Transverse colon (tissue), 4 donors: ENCODE data around the gene LMNTD2. TPM values are rescaled to one million over a fixed set of nuclear protein-coding genes. Genes with fewer than 3 reads are reported as not detected.
"Not testable (repeated sequence)": the region's sequence is repeated elsewhere in the genome, so short reads cannot be mapped to it uniquely, and the experiment has no call there.

Experiments
- DNase-seq: peaks from one replicate; pipeline ENCODE4 v3.0.0-alpha.2; 2019
- H3K27ac ChIP-seq, 4 donors: fragments of 200-600 bp; sonication (generic); 2 replicates each; pipeline ENCODE4 v1.5.1; 2016 to 2018; ENCODE audit warnings: inconsistent platforms in 4 of 4
- H3K27me3 ChIP-seq: fragments of 200-600 bp; sonication (generic); 2 replicates; pipeline ENCODE4 v1.5.1; 2017; ENCODE audit warnings: inconsistent platforms
- H3K36me3 ChIP-seq, 4 donors: fragments of 200-600 bp; sonication (generic); 2 replicates each; pipeline ENCODE4 v1.5.1; 2017 to 2019; ENCODE audit warnings: inconsistent platforms in 4 of 4
- H3K4me1 ChIP-seq, 4 donors: fragments of 200-600 bp; sonication (generic); 2 replicates each; pipeline ENCODE4 v1.5.1; 2017 to 2020; ENCODE audit warnings: inconsistent platforms in 4 of 4
- H3K4me3 ChIP-seq, 4 donors: fragments of 200-600 bp; sonication (generic); 1 replicate in 1 of 4; 2 replicates in 3 of 4; pipeline versions ENCODE4 v1.5.1 to v1.6.1; 2017 to 2019; ENCODE audit warnings: inconsistent platforms in 4 of 4
- H3K9me3 ChIP-seq, 2 donors: fragments of 200-600 bp; sonication (generic); 2 replicates each; pipeline ENCODE4 v1.5.1; 2017 to 2019; ENCODE audit warnings: inconsistent platforms in 2 of 2
- CTCF ChIP-seq, 5 experiments: fragments of 200-600 bp in 3 of 5; fragments of 450-650 bp in 2 of 5; sonication (generic) in 3 of 5; IDR thresholded peaks; 1 replicate in 2 of 5; 2 replicates in 3 of 5; pipeline ENCODE4 v1.5.1; 2016 to 2017; ENCODE audit warnings: antibody characterized with exemption in 5 of 5, inconsistent platforms in 3 of 5, mild to moderate bottlenecking in 2 of 5, moderate library complexity in 1 of 5
- EP300 ChIP-seq: sonication (generic); formaldehyde crosslinking; IDR thresholded peaks from one replicate; pipeline ENCODE4 v1.6.1; 2017; ENCODE audit warnings: antibody characterized with exemption, low read depth
- POLR2A ChIP-seq: fragments of 450-650 bp; IDR thresholded peaks from one replicate; pipeline ENCODE4 v1.6.1; 2016; ENCODE audit warnings: antibody characterized with exemption, mild to moderate bottlenecking, moderate library complexity
- POLR2AphosphoS5 ChIP-seq, 3 donors: sonication (generic); formaldehyde crosslinking; IDR thresholded peaks; one replicate each; pipeline ENCODE4 v1.6.1; 2016; ENCODE audit warnings: antibody characterized with exemption in 3 of 3
- WGBS, 2 donors: methylation state at CpG; one replicate each; pipeline ENCODE4 v1.1.5; 2018; ENCODE audit warnings: low coverage in 1 of 2; 5-methylcytosine and 5-hydroxymethylcytosine counted together
- in situ Hi-C, 4 donors: fragments of 200-750 bp; cut with MboI; loops; one replicate each; pipeline versions ENCODE4 v1.15.0 to v1.15.1; 2017; ENCODE audit warnings: low sequenced_read_pairs in 3 of 4, low pct_ligation_motif_present in 1 of 4, low pct_unique_long_range_greater_than_20kb in 1 of 4
- intact Hi-C: fragments of 100-400 bp; cut with DNase I; formaldehyde crosslinking; loops from one replicate; pipeline ENCODE4 v1.15.1; 2023; ENCODE audit warnings: low total_unique reads
- total RNA-seq, 4 donors: library from RNA; depleted of rRNA; stranded (reverse); fragments of >200 nt; gene quantifications; one replicate each; pipeline ENCODE4 v1.1.0, GENCODE V29; 2016

The LMNTD2 gene
- total RNA-seq, 4 donors from 2014 or later: 14.8 to 89.0 (median 16.6) TPM

GRCh38 chr11:575996-576768 lies 15.6 kb upstream of the LMNTD2 start, which contains the start of gene PHRF1:
PHRF1 (plus strand) TSS chr11:576470; CDS start chr11:581513, 5,043 bp downstream.
- peak within 1 kb of the TSS; percentile 80 to 92 (median 90) for H3K27ac ChIP-seq
- no peaks in the 10 kb centered on the region for H3K36me3 ChIP-seq
- H3K9me3 ChIP-seq: no peaks in the 10 kb centered on the region
- intact Hi-C loops: no loop called here
- peak; percentile 65 for TF ChIP-seq POLR2A
- TF ChIP-seq POLR2AphosphoS5 (IDR thresholded peaks at IDR 0.05): peak; percentile 73 to 88 (median 83)
- peak in 2 of 5 experiments; percentile 23 to 24 for TF ChIP-seq CTCF (IDR thresholded peaks at IDR 0.05)
- no peak for TF ChIP-seq EP300
- H3K4me1 ChIP-seq: peaks cover 34 to 46% (median 40%) of the 10 kb centered on the region in 4 donors
- peak; percentile 97 for DNase-seq
- 0% methylated on average over 42 of the region's 99 CpGs; no CpG with 5 or more reads in 1 of the 2 donors for WGBS, 2 donors
- in situ Hi-C loops: no loop called here
- H3K27me3 ChIP-seq: peaks cover 12% of the 10 kb centered on the region
- peak within 1 kb of the TSS; percentile 66 to 100 (median 86) for H3K4me3 ChIP-seq

GRCh38 chr11:575313-575995 lies 14.9 kb upstream of the LMNTD2 start:
- no peak for DNase-seq
- Histone ChIP-seq H3K4me3 (peak overlapping the region; percentile 39 to 69 (median 64)), H3K27ac (peak overlapping the region; percentile 57 to 81 (median 73)), H3K27me3 (peaks cover 12% of the 10 kb centered on the region), H3K4me1 (peaks cover 34 to 46% (median 40%) of the 10 kb centered on the region in 4 donors), H3K36me3 (no peaks in the 10 kb centered on the region), H3K9me3 (no peaks in the 10 kb centered on the region)
- WGBS, 2 donors: 2% methylated on average over 57 of the region's 81 CpGs; no CpG with 5 or more reads in 1 of the 2 donors
- intact Hi-C loops: no loop called here
- TF ChIP-seq POLR2A (peak; percentile 8), POLR2AphosphoS5 (IDR thresholded peaks at IDR 0.05) (peak; percentile 25 to 60 (median 58)), EP300 (no peak), CTCF (IDR thresholded peaks at IDR 0.05) (no peak)
- in situ Hi-C loops: no loop called here

- Histone ChIP-seq H3K9me3 (no peaks in the 10 kb centered on the region), H3K36me3 (no peaks in the 10 kb centered on the region), H3K4me1 (peaks cover 33 to 43% (median 39%) of the 10 kb centered on the region in 4 donors), H3K4me3 (peak overlapping the region; percentile 39 to 69 (median 64)), H3K27me3 (peaks cover 12% of the 10 kb centered on the region), H3K27ac (peak overlapping the region in 3 of 4 donors; percentile 57 to 80 (median 66))
- intact Hi-C loops (no loop called here), in situ Hi-C loops (no loop called here)
- TF ChIP-seq CTCF (IDR thresholded peaks at IDR 0.05) (no peak), POLR2A (no peak), EP300 (no peak), POLR2AphosphoS5 (IDR thresholded peaks at IDR 0.05) (no peak)
- no peak for DNase-seq
- 30% methylated on average over 25 of the region's 25 CpGs; no CpG with 5 or more reads in 1 of the 2 donors for WGBS, 2 donors
Measured at GRCh38 chr11:574632-575312, 14.2 kb upstream of the LMNTD2 start.

GRCh38 chr11:574031-574570 lies 13.6 kb upstream of the LMNTD2 start:
- H3K9me3 ChIP-seq, H3K36me3 ChIP-seq, intact Hi-C loops, DNase-seq, in situ Hi-C loops: not testable (repeated sequence)
- 58 to 65% methylated on average over 7 to 13 of the region's 14 CpGs for WGBS, 2 donors
- Histone ChIP-seq H3K27ac (peak overlapping the region in 1 of 4 donors; percentile 25), H3K27me3 (peaks cover 12% of the 10 kb centered on the region), H3K4me3 (peak overlapping the region in 1 of 4 donors; percentile 61), H3K4me1 (peaks cover 34 to 44% (median 40%) of the 10 kb centered on the region in 4 donors)
